ENCODE measurements around the gene PBX4.

DNA sequence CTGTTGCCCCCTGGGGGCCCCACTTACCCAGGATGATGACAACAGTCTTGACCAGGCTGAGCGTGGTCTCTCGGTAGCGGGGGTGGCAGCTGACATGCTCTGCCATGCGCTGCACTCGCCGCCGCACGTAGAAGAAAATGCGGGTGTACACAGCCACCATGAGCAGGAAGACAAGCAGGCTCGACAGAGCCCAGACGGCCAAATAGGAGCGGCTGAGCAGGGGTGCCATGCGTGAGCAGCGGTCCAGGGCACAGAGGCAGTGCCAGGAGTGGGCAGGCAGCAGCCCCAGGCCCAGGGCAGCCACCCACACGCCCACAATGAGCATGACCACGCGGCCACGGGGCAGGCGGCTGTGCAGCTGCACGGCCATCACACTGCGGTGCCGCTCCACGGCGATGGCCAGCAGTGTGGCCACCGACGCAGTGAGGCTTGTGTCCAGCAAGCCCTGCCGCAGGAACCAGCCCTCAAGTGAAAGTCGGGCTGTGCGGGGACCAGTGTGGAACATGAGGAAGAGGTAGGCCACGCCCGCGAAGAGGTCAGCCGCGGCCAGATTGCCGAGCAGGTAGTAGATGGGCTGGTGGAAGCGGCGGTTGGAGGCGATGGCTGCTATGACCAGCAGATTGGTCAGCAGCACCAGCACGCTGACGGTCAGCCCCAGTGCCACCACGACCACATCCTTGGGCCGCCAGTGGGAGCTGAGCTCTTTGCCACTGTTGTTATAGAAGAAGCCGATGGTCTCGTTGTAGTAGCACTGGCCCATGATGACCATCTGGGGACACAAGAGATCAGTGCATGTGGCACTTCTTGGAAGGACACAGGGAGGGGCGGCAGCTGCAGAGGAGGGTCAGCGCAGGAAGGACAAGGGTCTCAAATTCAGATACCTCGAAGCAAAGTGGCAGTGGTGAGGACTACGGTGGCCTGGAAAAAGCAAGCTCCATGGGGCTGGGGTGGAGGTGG is 8.3 kb upstream of the PBX4 start:
- no peak for TF ChIP-seq EZH2phosphoT487 (IDR thresholded peaks at IDR 0.05; ENCODE audit: borderline replicate concordance, low read depth, low read length)
- TF ChIP-seq, protein P1, sequence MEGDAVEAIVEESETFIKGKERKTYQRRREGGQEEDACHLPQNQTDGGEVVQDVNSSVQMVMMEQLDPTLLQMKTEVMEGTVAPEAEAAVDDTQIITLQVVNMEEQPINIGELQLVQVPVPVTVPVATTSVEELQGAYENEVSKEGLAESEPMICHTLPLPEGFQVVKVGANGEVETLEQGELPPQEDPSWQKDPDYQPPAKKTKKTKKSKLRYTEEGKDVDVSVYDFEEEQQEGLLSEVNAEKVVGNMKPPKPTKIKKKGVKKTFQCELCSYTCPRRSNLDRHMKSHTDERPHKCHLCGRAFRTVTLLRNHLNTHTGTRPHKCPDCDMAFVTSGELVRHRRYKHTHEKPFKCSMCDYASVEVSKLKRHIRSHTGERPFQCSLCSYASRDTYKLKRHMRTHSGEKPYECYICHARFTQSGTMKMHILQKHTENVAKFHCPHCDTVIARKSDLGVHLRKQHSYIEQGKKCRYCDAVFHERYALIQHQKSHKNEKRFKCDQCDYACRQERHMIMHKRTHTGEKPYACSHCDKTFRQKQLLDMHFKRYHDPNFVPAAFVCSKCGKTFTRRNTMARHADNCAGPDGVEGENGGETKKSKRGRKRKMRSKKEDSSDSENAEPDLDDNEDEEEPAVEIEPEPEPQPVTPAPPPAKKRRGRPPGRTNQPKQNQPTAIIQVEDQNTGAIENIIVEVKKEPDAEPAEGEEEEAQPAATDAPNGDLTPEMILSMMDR (conservative IDR thresholded peaks at IDR 0.05; ENCODE audit: low read length): no peak
